ENCODE measurements around the gene DNAL1.
A peak's percentile ranks its signal among the peaks of the same experiment; 100 is the strongest.

DNAL1 gene

DNA sequence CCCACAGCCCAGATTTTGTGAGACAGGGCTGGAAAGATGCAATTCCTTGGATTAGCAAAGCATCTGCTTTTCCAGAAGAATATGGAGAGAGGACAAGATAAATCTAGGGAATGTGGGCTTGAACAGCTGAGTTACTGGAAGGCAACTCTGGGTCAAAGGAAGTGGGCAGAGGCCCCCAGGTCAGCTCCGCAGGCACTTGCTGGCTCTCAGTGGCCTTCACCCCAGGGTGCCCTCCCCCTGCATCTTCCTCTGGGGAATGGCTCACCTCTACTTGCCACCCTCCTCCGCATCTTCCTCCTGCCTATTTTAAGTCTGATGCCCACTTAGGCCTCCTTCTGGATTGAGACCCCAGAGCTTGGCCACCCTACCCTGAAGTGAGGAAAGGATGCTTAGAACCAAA lies 79.9 kb downstream of the DNAL1 start:
- no peak for DNase-seq (ENCODE audit: low read depth, low spot score)
- POLR2A ChIA-PET: no interaction called here
- TF ChIP-seq, protein P1, sequence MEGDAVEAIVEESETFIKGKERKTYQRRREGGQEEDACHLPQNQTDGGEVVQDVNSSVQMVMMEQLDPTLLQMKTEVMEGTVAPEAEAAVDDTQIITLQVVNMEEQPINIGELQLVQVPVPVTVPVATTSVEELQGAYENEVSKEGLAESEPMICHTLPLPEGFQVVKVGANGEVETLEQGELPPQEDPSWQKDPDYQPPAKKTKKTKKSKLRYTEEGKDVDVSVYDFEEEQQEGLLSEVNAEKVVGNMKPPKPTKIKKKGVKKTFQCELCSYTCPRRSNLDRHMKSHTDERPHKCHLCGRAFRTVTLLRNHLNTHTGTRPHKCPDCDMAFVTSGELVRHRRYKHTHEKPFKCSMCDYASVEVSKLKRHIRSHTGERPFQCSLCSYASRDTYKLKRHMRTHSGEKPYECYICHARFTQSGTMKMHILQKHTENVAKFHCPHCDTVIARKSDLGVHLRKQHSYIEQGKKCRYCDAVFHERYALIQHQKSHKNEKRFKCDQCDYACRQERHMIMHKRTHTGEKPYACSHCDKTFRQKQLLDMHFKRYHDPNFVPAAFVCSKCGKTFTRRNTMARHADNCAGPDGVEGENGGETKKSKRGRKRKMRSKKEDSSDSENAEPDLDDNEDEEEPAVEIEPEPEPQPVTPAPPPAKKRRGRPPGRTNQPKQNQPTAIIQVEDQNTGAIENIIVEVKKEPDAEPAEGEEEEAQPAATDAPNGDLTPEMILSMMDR (IDR thresholded peaks at IDR 0.05; ENCODE audit: insufficient read depth, low read length, missing control alignments): no peak
- CTCF ChIA-PET: interaction anchor here (1.2 to 10.5 kb wide), 11 partner anchors 8 to 314 kb away, joined by 3 to 173 read pairs (median 4); partner anchors contain the start of gene PTGR2
- H3K4me3 ChIP-seq (ENCODE audit: low read depth, low read length): no peak overlapping the region

DNA sequence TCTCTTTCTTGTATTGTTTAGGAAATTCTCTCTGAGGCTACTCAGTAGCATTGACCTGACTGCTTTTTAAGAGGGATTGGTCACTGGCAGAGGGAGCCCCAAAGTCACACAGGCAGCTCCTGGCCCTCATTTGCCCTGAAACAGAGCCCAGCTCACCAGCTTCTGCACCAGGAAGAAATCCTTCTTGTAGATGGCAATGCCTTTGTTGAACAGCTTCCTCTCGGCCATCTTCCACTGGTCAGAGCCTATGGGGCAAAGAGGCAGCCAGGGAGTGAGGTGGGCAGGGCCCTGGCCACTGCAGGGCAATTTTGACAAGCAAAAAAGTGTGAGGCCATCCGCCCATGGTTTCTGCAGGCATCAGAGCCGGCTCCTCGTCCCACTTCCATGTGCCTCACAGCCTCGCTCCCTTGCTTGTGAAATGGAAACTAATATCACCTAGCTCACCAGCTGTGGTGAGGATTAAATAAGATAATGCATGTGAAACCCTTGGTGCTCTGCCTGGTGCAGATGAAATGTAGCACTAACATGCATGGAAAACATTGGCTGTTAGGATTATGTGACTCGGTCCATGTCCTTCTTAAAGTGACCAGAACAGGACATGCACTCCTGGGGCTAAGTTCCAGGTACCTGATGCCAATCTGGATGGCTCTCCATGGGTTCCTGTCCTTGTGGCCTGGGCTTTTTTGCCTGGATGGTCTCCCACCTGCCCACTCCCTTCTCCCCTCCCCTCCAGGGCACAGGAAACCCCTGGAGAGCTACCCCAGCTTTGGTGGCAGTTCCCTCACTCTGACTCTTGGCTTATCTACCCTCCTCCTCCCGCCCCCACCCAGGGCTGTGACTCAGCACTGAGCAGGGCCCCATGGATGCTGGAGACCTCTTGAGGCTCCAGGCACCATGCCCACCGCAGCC lies 80.6 kb downstream of the DNAL1 start:
- POLR2A ChIA-PET: no interaction called here
- CTCF ChIA-PET: interaction anchor here (1.2 to 10.5 kb wide), 11 partner anchors 7 to 314 kb away, joined by 3 to 173 read pairs (median 4); partner anchors contain the start of gene PTGR2

DNA sequence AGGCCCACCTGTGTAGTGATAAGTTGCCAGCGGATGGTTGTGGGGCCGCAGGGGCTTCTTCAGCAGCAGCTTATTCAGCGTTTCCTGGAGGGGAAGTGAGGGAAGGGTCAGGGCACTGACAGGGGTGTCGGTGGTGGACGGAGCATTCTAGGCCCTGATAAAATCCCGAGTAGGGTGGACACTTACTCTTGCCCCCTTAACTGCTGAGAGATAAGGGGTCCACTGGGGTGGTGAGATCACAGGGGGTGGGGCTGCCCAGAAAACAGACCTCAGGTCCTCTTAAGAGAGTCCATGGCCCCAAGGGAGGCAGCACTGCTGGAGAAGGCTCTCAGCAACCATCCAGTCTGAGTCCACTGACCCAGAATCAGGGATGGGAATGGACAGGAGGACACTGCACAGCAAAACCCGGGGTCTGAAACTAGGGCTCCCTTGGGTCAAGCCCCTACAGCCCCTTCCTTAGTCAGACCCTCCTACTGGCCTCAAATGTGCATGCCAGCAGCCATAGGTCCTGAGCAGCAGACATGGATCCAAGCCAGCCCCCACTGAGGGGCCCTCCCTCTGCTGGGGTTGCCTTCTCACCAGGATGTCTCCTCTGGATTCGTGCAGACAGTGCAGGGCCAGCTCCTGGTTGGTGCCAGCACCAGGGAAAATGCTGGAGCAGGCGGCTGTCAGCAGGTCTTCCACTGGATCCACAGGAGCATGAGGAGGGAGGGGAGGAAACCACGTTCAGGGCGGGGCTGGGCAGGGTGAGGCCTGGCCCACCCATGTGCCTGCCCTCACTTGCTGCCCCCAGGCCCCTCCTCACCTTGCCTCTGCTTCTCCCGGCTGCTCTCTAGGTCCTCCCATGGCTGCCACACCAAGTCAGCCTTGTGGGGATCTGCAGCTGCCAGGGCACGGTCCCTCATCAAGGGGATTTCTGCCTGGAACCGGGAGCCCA lies 81.5 kb downstream of the DNAL1 start:
- CTCF ChIA-PET: interaction anchor here (1.2 to 10.5 kb wide), 10 partner anchors 8 to 313 kb away, joined by 3 to 173 read pairs (median 13); partner anchors contain the start of gene PTGR2
- no peak for DNase-seq (ENCODE audit: low read depth, low spot score)
- POLR2A ChIA-PET: no interaction called here
- TF ChIP-seq, protein P1 (IDR thresholded peaks at IDR 0.05; ENCODE audit: insufficient read depth, low read length, missing control alignments): no peak
- no peak overlapping the region for H3K4me3 ChIP-seq (ENCODE audit: low read depth, low read length)

More for the DNA sequence above, 80.6 kb downstream of the DNAL1 start:
- no peak overlapping the region for H3K4me3 ChIP-seq (ENCODE audit: low read depth, low read length)
- DNase-seq (ENCODE audit: low read depth, low spot score): no peak
- TF ChIP-seq, protein P1 (IDR thresholded peaks at IDR 0.05; ENCODE audit: insufficient read depth, low read length, missing control alignments): no peak

DNA sequence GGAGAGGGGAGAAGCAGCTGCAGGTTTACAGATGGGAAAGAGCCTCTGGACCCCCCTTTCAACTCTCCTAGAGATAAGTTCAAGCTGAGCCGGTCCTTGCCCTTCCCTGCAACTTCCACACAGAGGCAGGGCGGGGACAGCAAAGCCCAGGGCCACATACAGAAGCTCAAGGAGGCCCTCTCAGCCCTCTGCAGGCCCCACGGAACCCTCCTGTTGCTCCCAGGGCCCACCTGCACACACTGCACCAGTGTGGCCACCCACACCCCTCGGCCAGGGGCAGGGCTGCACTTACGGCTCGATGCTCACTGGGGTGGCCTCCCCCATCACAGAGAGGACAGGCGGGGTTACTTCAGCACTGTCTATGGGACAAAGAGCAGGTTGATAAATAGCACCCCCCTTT lies 82.4 kb downstream of the DNAL1 start:
- ChIA-PET POLR2A (interaction anchor here (0.6 kb wide), 1 partner anchor 98 kb away, joined by 3 read pairs; no protein-coding TSS in a partner anchor), CTCF (interaction anchor here (1.1 to 10.5 kb wide), 15 partner anchors 10 to 177 kb away, joined by 4 to 173 read pairs (median 13); partner anchors contain the start of gene PTGR2)
- no peak for DNase-seq (ENCODE audit: low read depth, low spot score)
- TF ChIP-seq, protein P1 (IDR thresholded peaks at IDR 0.05; ENCODE audit: insufficient read depth, low read length, missing control alignments): no peak
- no peak overlapping the region for H3K4me3 ChIP-seq (ENCODE audit: low read depth, low read length)

DNA sequence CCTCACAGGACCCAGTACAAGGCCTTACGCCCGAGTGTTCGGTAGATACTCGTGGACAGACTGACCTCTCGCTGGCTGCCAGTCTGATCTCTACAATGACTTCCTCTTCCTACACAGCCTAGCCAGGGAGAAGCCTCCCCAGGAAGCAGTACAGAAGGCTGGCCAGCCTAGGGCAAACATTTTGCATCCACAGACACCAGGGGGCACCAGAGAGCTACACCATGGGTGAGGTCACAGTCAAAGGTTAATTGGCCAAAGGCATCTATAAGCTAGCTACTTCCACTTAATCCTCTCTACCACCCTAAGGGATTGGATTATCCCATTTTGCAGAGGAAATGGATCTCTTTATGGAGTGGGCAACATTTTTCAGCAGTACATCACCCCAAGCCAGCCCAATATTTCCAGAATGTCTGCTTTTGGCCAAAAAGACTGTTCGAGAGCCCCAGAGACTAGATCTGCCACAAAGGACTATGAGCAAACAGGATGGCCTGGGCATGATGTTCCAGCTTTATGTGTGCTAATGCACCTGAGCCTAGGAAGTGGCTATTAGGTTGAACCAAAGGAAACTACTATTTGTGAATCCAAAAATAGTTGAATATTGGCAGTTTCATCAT lies 84.0 kb downstream of the DNAL1 start:
- POLR2A ChIA-PET: no interaction called here
- DNase-seq (ENCODE audit: low read depth, low spot score): no peak
- TF ChIP-seq, protein P1 (IDR thresholded peaks at IDR 0.05; ENCODE audit: insufficient read depth, low read length, missing control alignments): peak; percentile 87
- H3K4me3 ChIP-seq (ENCODE audit: low read depth, low read length): no peak overlapping the region
- CTCF ChIA-PET: interaction anchor here (0.6 to 10.5 kb wide), 42 partner anchors 9 to 307 kb away, joined by 3 to 173 read pairs (median 4); partner anchors contain the start of genes PTGR2 and ZNF410
